WTC11 (cell line): ENCODE data around the gene PRDM1. TPM values are rescaled to one million over a fixed set of nuclear protein-coding genes. Genes with fewer than 3 reads are reported as not detected.

Experiments used
- ATAC-seq: fragments of 200-7000 bp; cut with Tn5 transposase; 2 replicates; pipeline ENCODE4 v1.10.0; 2021; ENCODE audit warnings: mild to moderate bottlenecking, moderate library complexity
- CTCF ChIA-PET: fragments of 300-600 bp; sonication (Branson Sonifier 250); formaldehyde crosslinking; loops from one replicate; lab custom pipeline; 2021; ENCODE audit warnings: antibody characterized with exemption; lab: Charles Lee
- POLR2A ChIA-PET: fragments of 350-600 bp; sonication (Branson Sonifier 250); formaldehyde crosslinking; loops from one replicate; lab custom pipeline; 2021; ENCODE audit warnings: antibody characterized with exemption; lab: Charles Lee
- DNase-seq: peaks from one replicate; pipeline ENCODE4 v3.0.0; 2021; ENCODE audit warnings: low spot score
- H3K27ac Mint-ChIP-seq: 2 replicates; pipeline ENCODE4 v1.8.0; 2021; ENCODE audit warnings: mixed read lengths
- H3K27me3 Mint-ChIP-seq: 2 replicates; pipeline ENCODE4 v1.8.0; 2021; ENCODE audit warnings: low read depth, mild to moderate bottlenecking, moderate library complexity, mixed read lengths
- H3K36me3 Mint-ChIP-seq: 2 replicates; pipeline ENCODE4 v1.8.0; 2021; ENCODE audit warnings: mixed read lengths
- H3K4me1 Mint-ChIP-seq: 2 replicates; pipeline ENCODE4 v1.8.0; 2022; ENCODE audit warnings: mixed read lengths
- H3K4me3 Mint-ChIP-seq: 2 replicates; pipeline ENCODE4 v1.8.0; 2021; ENCODE audit warnings: mild to moderate bottlenecking, moderate library complexity, mixed read lengths
- H3K9me3 Mint-ChIP-seq: 2 replicates; pipeline ENCODE4 v1.8.0; 2021; ENCODE audit warnings: mixed read lengths
- CREB1 ChIP-seq: sonication (generic); formaldehyde crosslinking; IDR thresholded peaks from 2 replicates; pipeline ENCODE4 v1.8.0; 2023; ENCODE audit warnings: mild to moderate bottlenecking, missing genetic modification reagents
- EMX1 ChIP-seq: fragments of 250-450 bp; sonication (Bioruptor Pico); IDR thresholded peaks from 2 replicates; pipeline ENCODE4 v1.8.0; 2021; ENCODE audit warnings: mild to moderate bottlenecking
- ESRRA ChIP-seq: sonication (generic); formaldehyde crosslinking; IDR thresholded peaks from 2 replicates; pipeline ENCODE4 v1.8.1; 2022; ENCODE audit warnings: mild to moderate bottlenecking, missing genetic modification reagents, borderline replicate concordance
- ETV6 ChIP-seq: sonication (generic); formaldehyde crosslinking; IDR thresholded peaks from 2 replicates; pipeline ENCODE4 v1.8.1; 2022; ENCODE audit warnings: mild to moderate bottlenecking, missing genetic modification reagents
- FOXP1 ChIP-seq: sonication (generic); formaldehyde crosslinking; IDR thresholded peaks from 2 replicates; pipeline ENCODE4 v1.8.0; 2022; ENCODE audit warnings: missing genetic modification reagents, mild to moderate bottlenecking, moderate library complexity, borderline replicate concordance
- GTF2I ChIP-seq: fragments of 250-450 bp; sonication (Bioruptor Pico); conservative IDR thresholded peaks from 2 replicates; pipeline ENCODE4 v1.4.0; 2021; ENCODE audit warnings: mild to moderate bottlenecking
- MXD4 ChIP-seq: fragments of 250-450 bp; sonication (Bioruptor Pico); IDR thresholded peaks from 2 replicates; pipeline ENCODE4 v1.8.0; 2021; ENCODE audit warnings: mild to moderate bottlenecking, moderate library complexity, borderline replicate concordance
- PRRX2 ChIP-seq: fragments of 250-450 bp; sonication (Bioruptor Pico); IDR thresholded peaks from 2 replicates; pipeline ENCODE4 v1.8.0; 2021; ENCODE audit warnings: mild to moderate bottlenecking
- RORB ChIP-seq: fragments of 250-450 bp; sonication (Bioruptor Pico); IDR thresholded peaks from 2 replicates; pipeline ENCODE4 v1.9.0; 2021; ENCODE audit warnings: mild to moderate bottlenecking
- SMAD3 ChIP-seq: sonication (generic); formaldehyde crosslinking; IDR thresholded peaks from 2 replicates; pipeline ENCODE4 v1.8.0; 2022; ENCODE audit warnings: missing genetic modification reagents, mild to moderate bottlenecking, borderline replicate concordance
- SP1 ChIP-seq: sonication (generic); formaldehyde crosslinking; conservative IDR thresholded peaks from 2 replicates; pipeline ENCODE4 v1.8.1; 2022; ENCODE audit warnings: missing genetic modification reagents
- TCF7 ChIP-seq: sonication (generic); formaldehyde crosslinking; IDR thresholded peaks from 2 replicates; pipeline ENCODE4 v1.8.0; 2022; ENCODE audit warnings: mild to moderate bottlenecking, low read depth, missing genetic modification reagents, moderate library complexity
- TEAD4 ChIP-seq: sonication (generic); formaldehyde crosslinking; IDR thresholded peaks from 2 replicates; pipeline ENCODE4 v1.8.0; 2022; ENCODE audit warnings: mild to moderate bottlenecking, missing genetic modification reagents
- ZNF121 ChIP-seq: sonication (generic); formaldehyde crosslinking; IDR thresholded peaks from 2 replicates; pipeline ENCODE4 v1.8.0; 2023; ENCODE audit warnings: missing genetic modification reagents
- ZNF232 ChIP-seq: sonication (generic); formaldehyde crosslinking; IDR thresholded peaks from 2 replicates; pipeline ENCODE4 v1.8.0; 2022; ENCODE audit warnings: mild to moderate bottlenecking, missing genetic modification reagents
- ZNF263 ChIP-seq: sonication (generic); formaldehyde crosslinking; IDR thresholded peaks from 2 replicates; pipeline ENCODE4 v1.8.1; 2022; ENCODE audit warnings: low read depth, mild to moderate bottlenecking, moderate library complexity, missing genetic modification reagents
- ZNF416 ChIP-seq: fragments of 250-450 bp; sonication (Bioruptor Pico); IDR thresholded peaks from 2 replicates; pipeline ENCODE4 v1.9.0; 2021; ENCODE audit warnings: mild to moderate bottlenecking, inconsistent platforms
- total RNA-seq: library from RNA; stranded (reverse); gene quantifications from 3 replicates; pipeline ENCODE4 v1.2.3, GENCODE V29; 2021
- TF ChIP-seq, protein P1 (sequence below): sonication (generic); formaldehyde crosslinking; IDR thresholded peaks from 2 replicates; pipeline ENCODE4 v1.8.1; 2022; ENCODE audit warnings: low read depth, mild to moderate bottlenecking, moderate library complexity, missing genetic modification reagents, borderline replicate concordance
- TF ChIP-seq, protein P2 (sequence below): sonication (generic); formaldehyde crosslinking; IDR thresholded peaks from 2 replicates; pipeline ENCODE4 v1.8.1; 2023; ENCODE audit warnings: mild to moderate bottlenecking, missing genetic modification reagents, moderate library complexity
- TF ChIP-seq, protein P3 (sequence below): fragments of 200-600 bp; IDR thresholded peaks from 2 replicates; pipeline ENCODE4 v1.8.0; 2022; ENCODE audit warnings: antibody characterized with exemption
- TF ChIP-seq, protein P4 (sequence below): sonication (generic); formaldehyde crosslinking; IDR thresholded peaks from 2 replicates; pipeline ENCODE4 v1.8.0; 2023; ENCODE audit warnings: missing genetic modification reagents, mild to moderate bottlenecking, borderline replicate concordance
- TF ChIP-seq, protein P5 (sequence below): sonication (generic); formaldehyde crosslinking; IDR thresholded peaks from 2 replicates; pipeline ENCODE4 v1.8.0; 2022; ENCODE audit warnings: missing genetic modification reagents
- TF ChIP-seq, protein P6 (sequence below): fragments of 250-450 bp; sonication (Bioruptor Pico); IDR thresholded peaks from 2 replicates; pipeline ENCODE4 v1.9.0; 2021; ENCODE audit warnings: mild to moderate bottlenecking

The PRDM1 gene
- total RNA-seq, 1 experiment from 2014 or later, result 1.8 TPM

DNA sequence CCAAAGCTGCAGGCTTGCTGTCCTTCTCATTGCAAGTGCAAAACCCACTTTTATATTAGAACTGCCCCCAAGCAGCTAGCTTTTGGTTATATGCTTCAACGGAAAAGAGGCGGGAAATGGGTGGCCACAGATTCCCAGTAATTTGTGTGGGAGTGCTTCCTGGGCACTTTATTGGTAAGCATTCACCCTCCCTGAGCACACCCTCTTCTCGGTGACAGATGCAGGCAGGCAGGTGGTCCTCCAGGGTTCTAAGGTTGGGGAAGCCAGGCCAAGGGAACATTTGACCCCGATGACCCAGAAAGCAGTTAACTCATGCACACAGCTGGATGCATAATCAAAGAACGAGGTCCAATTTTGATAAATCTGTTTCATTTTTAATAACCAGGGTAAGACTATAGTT is 29.1 kb downstream of the PRDM1 start (continued):
- TF ChIP-seq FOXP1 (CRISPR knock-in tag) (no peak), SP1 (CRISPR knock-in tag) (no peak), RORB (CRISPR knock-in tag) (no peak), TEAD4 (no peak), TCF7 (CRISPR knock-in tag) (no peak)

DNA sequence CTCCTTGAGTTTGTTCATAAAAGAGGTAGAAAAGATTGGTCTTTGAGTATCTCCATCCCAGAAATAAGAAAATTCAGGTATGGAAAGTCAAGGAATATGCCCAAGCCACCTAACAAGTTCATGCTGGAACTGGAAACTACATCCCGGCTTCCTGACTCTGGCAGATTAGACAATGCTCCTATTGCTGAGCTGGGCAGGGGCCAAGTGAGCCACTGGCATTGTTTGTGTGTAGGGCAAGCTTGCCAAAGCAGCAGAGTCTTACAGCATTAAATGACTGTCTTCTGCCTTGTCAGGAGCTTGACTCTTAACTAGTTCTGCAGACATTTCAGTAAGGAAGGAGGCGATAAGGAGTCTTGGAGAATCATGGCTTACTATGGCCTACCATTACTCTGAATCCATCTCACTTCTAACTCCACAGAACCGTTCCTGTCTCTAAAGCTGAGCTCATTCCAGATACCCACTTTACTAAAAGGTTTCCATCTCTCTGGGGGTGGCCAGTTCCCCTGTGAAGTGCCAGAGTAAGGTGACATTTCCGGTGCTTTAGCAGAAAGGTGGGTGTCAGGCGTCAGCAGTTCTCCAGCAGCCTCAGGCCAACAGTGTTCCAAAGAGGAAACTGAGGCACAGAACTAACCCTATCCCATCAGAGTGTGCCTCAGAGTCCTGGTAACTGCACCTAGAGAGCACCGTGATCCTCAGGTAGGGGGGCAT is 30.1 kb downstream of the PRDM1 start:
- peaks cover 11% of the 10 kb centered on the region for H3K4me1 Mint-ChIP-seq
- ChIA-PET CTCF (interaction anchor here (1.0 to 1.1 kb wide), 2 partner anchors 107 to 684 kb away, joined by 3 to 4 read pairs; no protein-coding TSS in a partner anchor), POLR2A (no interaction called here)
- ATAC-seq, result no peak
- no peak overlapping the region for H3K4me3 Mint-ChIP-seq
- no peak for DNase-seq
- no peaks in the 10 kb centered on the region for H3K36me3 Mint-ChIP-seq
- H3K27ac Mint-ChIP-seq, result no peak overlapping the region
- TF ChIP-seq, protein P1, sequence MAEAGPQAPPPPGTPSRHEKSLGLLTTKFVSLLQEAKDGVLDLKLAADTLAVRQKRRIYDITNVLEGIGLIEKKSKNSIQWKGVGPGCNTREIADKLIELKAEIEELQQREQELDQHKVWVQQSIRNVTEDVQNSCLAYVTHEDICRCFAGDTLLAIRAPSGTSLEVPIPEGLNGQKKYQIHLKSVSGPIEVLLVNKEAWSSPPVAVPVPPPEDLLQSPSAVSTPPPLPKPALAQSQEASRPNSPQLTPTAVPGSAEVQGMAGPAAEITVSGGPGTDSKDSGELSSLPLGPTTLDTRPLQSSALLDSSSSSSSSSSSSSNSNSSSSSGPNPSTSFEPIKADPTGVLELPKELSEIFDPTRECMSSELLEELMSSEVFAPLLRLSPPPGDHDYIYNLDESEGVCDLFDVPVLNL (CRISPR knock-in tag), result no peak
- no peak for TF ChIP-seq CREB1 (CRISPR knock-in tag)
- TF ChIP-seq, protein P2, sequence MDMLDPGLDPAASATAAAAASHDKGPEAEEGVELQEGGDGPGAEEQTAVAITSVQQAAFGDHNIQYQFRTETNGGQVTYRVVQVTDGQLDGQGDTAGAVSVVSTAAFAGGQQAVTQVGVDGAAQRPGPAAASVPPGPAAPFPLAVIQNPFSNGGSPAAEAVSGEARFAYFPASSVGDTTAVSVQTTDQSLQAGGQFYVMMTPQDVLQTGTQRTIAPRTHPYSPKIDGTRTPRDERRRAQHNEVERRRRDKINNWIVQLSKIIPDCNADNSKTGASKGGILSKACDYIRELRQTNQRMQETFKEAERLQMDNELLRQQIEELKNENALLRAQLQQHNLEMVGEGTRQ (CRISPR knock-in tag), result no peak
- TF ChIP-seq ZNF121 (CRISPR knock-in tag), result no peak
- TF ChIP-seq ETV6, result no peak
- TF ChIP-seq PRRX2 (CRISPR knock-in tag), result no peak
- TF ChIP-seq MXD4 (CRISPR knock-in tag), result no peak
- TF ChIP-seq, protein P3, sequence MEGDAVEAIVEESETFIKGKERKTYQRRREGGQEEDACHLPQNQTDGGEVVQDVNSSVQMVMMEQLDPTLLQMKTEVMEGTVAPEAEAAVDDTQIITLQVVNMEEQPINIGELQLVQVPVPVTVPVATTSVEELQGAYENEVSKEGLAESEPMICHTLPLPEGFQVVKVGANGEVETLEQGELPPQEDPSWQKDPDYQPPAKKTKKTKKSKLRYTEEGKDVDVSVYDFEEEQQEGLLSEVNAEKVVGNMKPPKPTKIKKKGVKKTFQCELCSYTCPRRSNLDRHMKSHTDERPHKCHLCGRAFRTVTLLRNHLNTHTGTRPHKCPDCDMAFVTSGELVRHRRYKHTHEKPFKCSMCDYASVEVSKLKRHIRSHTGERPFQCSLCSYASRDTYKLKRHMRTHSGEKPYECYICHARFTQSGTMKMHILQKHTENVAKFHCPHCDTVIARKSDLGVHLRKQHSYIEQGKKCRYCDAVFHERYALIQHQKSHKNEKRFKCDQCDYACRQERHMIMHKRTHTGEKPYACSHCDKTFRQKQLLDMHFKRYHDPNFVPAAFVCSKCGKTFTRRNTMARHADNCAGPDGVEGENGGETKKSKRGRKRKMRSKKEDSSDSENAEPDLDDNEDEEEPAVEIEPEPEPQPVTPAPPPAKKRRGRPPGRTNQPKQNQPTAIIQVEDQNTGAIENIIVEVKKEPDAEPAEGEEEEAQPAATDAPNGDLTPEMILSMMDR, result no peak
- no peak for TF ChIP-seq ESRRA
- TF ChIP-seq SMAD3 (CRISPR knock-in tag), result no peak
- TF ChIP-seq, protein P4, sequence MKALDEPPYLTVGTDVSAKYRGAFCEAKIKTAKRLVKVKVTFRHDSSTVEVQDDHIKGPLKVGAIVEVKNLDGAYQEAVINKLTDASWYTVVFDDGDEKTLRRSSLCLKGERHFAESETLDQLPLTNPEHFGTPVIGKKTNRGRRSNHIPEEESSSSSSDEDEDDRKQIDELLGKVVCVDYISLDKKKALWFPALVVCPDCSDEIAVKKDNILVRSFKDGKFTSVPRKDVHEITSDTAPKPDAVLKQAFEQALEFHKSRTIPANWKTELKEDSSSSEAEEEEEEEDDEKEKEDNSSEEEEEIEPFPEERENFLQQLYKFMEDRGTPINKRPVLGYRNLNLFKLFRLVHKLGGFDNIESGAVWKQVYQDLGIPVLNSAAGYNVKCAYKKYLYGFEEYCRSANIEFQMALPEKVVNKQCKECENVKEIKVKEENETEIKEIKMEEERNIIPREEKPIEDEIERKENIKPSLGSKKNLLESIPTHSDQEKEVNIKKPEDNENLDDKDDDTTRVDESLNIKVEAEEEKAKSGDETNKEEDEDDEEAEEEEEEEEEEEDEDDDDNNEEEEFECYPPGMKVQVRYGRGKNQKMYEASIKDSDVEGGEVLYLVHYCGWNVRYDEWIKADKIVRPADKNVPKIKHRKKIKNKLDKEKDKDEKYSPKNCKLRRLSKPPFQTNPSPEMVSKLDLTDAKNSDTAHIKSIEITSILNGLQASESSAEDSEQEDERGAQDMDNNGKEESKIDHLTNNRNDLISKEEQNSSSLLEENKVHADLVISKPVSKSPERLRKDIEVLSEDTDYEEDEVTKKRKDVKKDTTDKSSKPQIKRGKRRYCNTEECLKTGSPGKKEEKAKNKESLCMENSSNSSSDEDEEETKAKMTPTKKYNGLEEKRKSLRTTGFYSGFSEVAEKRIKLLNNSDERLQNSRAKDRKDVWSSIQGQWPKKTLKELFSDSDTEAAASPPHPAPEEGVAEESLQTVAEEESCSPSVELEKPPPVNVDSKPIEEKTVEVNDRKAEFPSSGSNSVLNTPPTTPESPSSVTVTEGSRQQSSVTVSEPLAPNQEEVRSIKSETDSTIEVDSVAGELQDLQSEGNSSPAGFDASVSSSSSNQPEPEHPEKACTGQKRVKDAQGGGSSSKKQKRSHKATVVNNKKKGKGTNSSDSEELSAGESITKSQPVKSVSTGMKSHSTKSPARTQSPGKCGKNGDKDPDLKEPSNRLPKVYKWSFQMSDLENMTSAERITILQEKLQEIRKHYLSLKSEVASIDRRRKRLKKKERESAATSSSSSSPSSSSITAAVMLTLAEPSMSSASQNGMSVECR (CRISPR knock-in tag), result no peak
- no peak for TF ChIP-seq ZNF263
- no peak for TF ChIP-seq EMX1 (CRISPR knock-in tag)
- no peak for TF ChIP-seq ZNF416 (CRISPR knock-in tag)
- TF ChIP-seq, protein P5, sequence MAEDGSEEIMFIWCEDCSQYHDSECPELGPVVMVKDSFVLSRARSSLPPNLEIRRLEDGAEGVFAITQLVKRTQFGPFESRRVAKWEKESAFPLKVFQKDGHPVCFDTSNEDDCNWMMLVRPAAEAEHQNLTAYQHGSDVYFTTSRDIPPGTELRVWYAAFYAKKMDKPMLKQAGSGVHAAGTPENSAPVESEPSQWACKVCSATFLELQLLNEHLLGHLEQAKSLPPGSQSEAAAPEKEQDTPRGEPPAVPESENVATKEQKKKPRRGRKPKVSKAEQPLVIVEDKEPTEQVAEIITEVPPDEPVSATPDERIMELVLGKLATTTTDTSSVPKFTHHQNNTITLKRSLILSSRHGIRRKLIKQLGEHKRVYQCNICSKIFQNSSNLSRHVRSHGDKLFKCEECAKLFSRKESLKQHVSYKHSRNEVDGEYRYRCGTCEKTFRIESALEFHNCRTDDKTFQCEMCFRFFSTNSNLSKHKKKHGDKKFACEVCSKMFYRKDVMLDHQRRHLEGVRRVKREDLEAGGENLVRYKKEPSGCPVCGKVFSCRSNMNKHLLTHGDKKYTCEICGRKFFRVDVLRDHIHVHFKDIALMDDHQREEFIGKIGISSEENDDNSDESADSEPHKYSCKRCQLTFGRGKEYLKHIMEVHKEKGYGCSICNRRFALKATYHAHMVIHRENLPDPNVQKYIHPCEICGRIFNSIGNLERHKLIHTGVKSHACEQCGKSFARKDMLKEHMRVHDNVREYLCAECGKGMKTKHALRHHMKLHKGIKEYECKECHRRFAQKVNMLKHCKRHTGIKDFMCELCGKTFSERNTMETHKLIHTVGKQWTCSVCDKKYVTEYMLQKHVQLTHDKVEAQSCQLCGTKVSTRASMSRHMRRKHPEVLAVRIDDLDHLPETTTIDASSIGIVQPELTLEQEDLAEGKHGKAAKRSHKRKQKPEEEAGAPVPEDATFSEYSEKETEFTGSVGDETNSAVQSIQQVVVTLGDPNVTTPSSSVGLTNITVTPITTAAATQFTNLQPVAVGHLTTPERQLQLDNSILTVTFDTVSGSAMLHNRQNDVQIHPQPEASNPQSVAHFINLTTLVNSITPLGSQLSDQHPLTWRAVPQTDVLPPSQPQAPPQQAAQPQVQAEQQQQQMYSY, result no peak
- no peak for TF ChIP-seq GTF2I (CRISPR knock-in tag)
- TF ChIP-seq ZNF232 (CRISPR knock-in tag), result no peak
- TF ChIP-seq, protein P6, sequence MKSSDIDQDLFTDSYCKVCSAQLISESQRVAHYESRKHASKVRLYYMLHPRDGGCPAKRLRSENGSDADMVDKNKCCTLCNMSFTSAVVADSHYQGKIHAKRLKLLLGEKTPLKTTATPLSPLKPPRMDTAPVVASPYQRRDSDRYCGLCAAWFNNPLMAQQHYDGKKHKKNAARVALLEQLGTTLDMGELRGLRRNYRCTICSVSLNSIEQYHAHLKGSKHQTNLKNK, result no peak
- peaks cover 8% of the 10 kb centered on the region for H3K9me3 Mint-ChIP-seq
- no peaks in the 10 kb centered on the region for H3K27me3 Mint-ChIP-seq
